K562 (cell line): ENCODE results near the gene TALDO1. TPM values are rescaled to one million over a fixed set of nuclear protein-coding genes. Genes with fewer than 3 reads are reported as not detected.

Source experiments
- ATAC-seq: fragments of 200-7000 bp; cut with Tn5 transposase; 3 replicates; pipeline ENCODE4 v1.9.1; 2020; ENCODE audit warnings: moderate library complexity
- BruUV-seq: library from RNA; stranded (reverse); fragments of 400-500 nt; replicated peaks from 2 replicates; lab custom pipeline; 2021; lab: Mats Ljungman, UMichigan
- CTCF ChIA-PET: fragments of 300-600 bp; formaldehyde crosslinking; extraction: SDS; loops from one replicate; lab custom pipeline; 2021; ENCODE audit warnings: low intra/inter-chr PET ratio; lab: Yijun Ruan, JAX
- POLR2A ChIA-PET: fragments of 300-600, 350-650 bp; sonication (Branson Sonifier 250); formaldehyde crosslinking; extraction: SDS; loops from one replicate; lab custom pipeline; 2021; ENCODE audit warnings: antibody characterized with exemption, inconsistent platforms; lab: Yijun Ruan, JAX
- DNase-seq, 4 experiments: peaks; one replicate each; pipeline versions ENCODE4 v3.0.0 to v3.0.0-alpha.2; 2011 to 2018; ENCODE audit warnings: low spot score in 3 of 4, mixed read lengths in 3 of 4; ENCODE audit errors: extremely low read depth in 1 of 4
- FAIRE-seq: peaks from 2 replicates; lab custom pipeline; 2011; peaks lifted over from hg19 to GRCh38; lab: Jason Lieb, UNC
- H2AFZ ChIP-seq: 2 replicates; pipeline ENCODE4 v1.6.0; 2011; ENCODE audit warnings: low read depth, low read length, control low read depth, inconsistent platforms
- H3K27ac ChIP-seq: fragments of 200-600 bp; 3 replicates; pipeline ENCODE4 v1.8.0; 2011; ENCODE audit warnings: low read depth, mild to moderate bottlenecking, control low read depth, inconsistent platforms, low read length, moderate library complexity, mixed read lengths; ENCODE audit errors: extremely low read depth
- H3K27me3 ChIP-seq, 2 experiments: fragments of 300-600 bp in 1 of 2; 2 replicates in 1 of 2; 3 replicates in 1 of 2; pipeline versions ENCODE4 v1.6.0 to v1.8.0; 2011; ENCODE audit warnings: inconsistent platforms in 2 of 2, low read length in 2 of 2, mild to moderate bottlenecking in 1 of 2, mixed read lengths in 1 of 2, moderate library complexity in 1 of 2; ENCODE audit not compliant: control insufficient read depth in 2 of 2, insufficient read depth in 2 of 2
- H3K36me3 ChIP-seq: fragments of 300-600 bp; 3 replicates; pipeline ENCODE4 v1.8.0; 2011; ENCODE audit warnings: mild to moderate bottlenecking, low read length, inconsistent platforms; ENCODE audit not compliant: control insufficient read depth, insufficient read depth
- H3K4me1 ChIP-seq, 2 experiments: fragments of 200-600 bp in 1 of 2; replicated peaks in 1 of 2; 2 replicates in 1 of 2; 3 replicates in 1 of 2; pipeline versions ENCODE4 v1.5.1 to v1.8.0; 2011; ENCODE audit warnings: inconsistent platforms in 2 of 2, low read length in 2 of 2, mild to moderate bottlenecking in 1 of 2, mixed read lengths in 1 of 2, moderate library complexity in 1 of 2; ENCODE audit not compliant: control insufficient read depth in 2 of 2, insufficient read depth in 2 of 2
- H3K4me2 ChIP-seq: 2 replicates; pipeline ENCODE4 v1.6.1; 2011; ENCODE audit warnings: low read length, control low read depth, inconsistent platforms, mixed read lengths; ENCODE audit not compliant: insufficient read depth
- H3K4me3 ChIP-seq: fragments of 200-600 bp; sonication (generic), shearing (Covaris generic); 2 replicates; pipeline ENCODE4 v1.5.1; 2016; ENCODE audit warnings: control low read depth, inconsistent platforms
- H3K79me2 ChIP-seq: fragments of 200-600 bp; 3 replicates; pipeline ENCODE4 v1.8.0; 2011; ENCODE audit warnings: low read length, inconsistent platforms; ENCODE audit not compliant: control insufficient read depth, insufficient read depth
- H3K9ac ChIP-seq, 2 experiments: 2 replicates each; pipeline versions ENCODE4 v1.6.0 to v1.6.1; 2011; ENCODE audit warnings: low read depth in 2 of 2, low read length in 2 of 2, control low read depth in 1 of 2, inconsistent platforms in 1 of 2, mild to moderate bottlenecking in 1 of 2, mixed read lengths in 1 of 2; ENCODE audit not compliant: insufficient read depth in 1 of 2
- H3K9me1 ChIP-seq: one replicate; pipeline ENCODE4 v1.6.0; 2011; ENCODE audit warnings: inconsistent platforms, mild to moderate bottlenecking, low read length, moderate library complexity; ENCODE audit not compliant: control insufficient read depth, insufficient read depth
- H3K9me3 ChIP-seq: replicated peaks from 2 replicates; pipeline ENCODE4 v1.5.1; 2011; ENCODE audit warnings: low read depth, low read length, inconsistent platforms; ENCODE audit not compliant: control insufficient read depth, insufficient read depth
- H4K20me1 ChIP-seq: replicated peaks from 2 replicates; pipeline ENCODE4 v1.6.1; 2011; ENCODE audit warnings: low read length, inconsistent platforms, mixed read lengths; ENCODE audit not compliant: control insufficient read depth, insufficient read depth
- DACH1 ChIP-seq: fragments of 450-650 bp; IDR thresholded peaks from 2 replicates; pipeline ENCODE4 v1.6.1; 2018; ENCODE audit not compliant: partially characterized antibody
- ERF ChIP-seq: fragments of 450-650 bp; formaldehyde crosslinking; IDR thresholded peaks from 2 replicates; pipeline ENCODE4 v1.4.0; 2020; ENCODE audit warnings: mild to moderate bottlenecking, mixed read lengths
- HMGN3 ChIP-seq: IDR thresholded peaks from 2 replicates; pipeline ENCODE4 v1.6.1; 2011; ENCODE audit warnings: borderline replicate concordance, low read depth, mild to moderate bottlenecking, mixed read lengths, low read length; ENCODE audit not compliant: insufficient read length; ENCODE audit errors: extremely low read depth
- KAT7 ChIP-seq: sonication (generic); formaldehyde crosslinking; IDR thresholded peaks from 2 replicates; pipeline ENCODE4 v1.8.0; 2022; ENCODE audit warnings: missing genetic modification reagents, mild to moderate bottlenecking, borderline replicate concordance
- L3MBTL2 ChIP-seq: fragments of 450-650 bp; IDR thresholded peaks from 2 replicates; pipeline ENCODE4 v1.6.1; 2016; ENCODE audit warnings: mild to moderate bottlenecking, moderate library complexity
- POLR2G ChIP-seq: fragments of 200-400 bp; formaldehyde crosslinking; IDR thresholded peaks from 2 replicates; pipeline ENCODE4 v1.6.1; 2017; ENCODE audit warnings: low read depth, mild to moderate bottlenecking, antibody characterized with exemption, low read length, moderate library complexity
- POLR3A ChIP-seq: IDR thresholded peaks from 2 replicates; pipeline ENCODE4 v1.6.1; 2011; ENCODE audit warnings: borderline replicate concordance, mild to moderate bottlenecking, moderate library complexity; ENCODE audit not compliant: insufficient read length, insufficient read depth; ENCODE audit errors: extremely low read depth
- RBFOX2 ChIP-seq: fragments of 200-400 bp; formaldehyde crosslinking; IDR thresholded peaks from 2 replicates; pipeline ENCODE4 v1.6.1; 2017; ENCODE audit warnings: low read depth, mild to moderate bottlenecking, low read length, moderate library complexity
- WGBS: fragments of 100-300 bp; shearing (Covaris generic); methylation state at CpG from one replicate; pipeline ENCODE4 v1.1.6; 2016; ENCODE audit warnings: low coverage, mixed read lengths; ENCODE audit not compliant: insufficient coverage; ENCODE audit errors: missing lambda C conversion rate; 5-methylcytosine and 5-hydroxymethylcytosine counted together
- in situ Hi-C: fragments of 300-500 bp; cut with MboI; formaldehyde crosslinking; loops from 4 replicates; pipeline ENCODE4 v1.15.0; 2018; ENCODE audit warnings: inconsistent platforms, mixed read lengths
- intact Hi-C: fragments of 100-400 bp; cut with micrococcal nuclease; formaldehyde crosslinking; loops from 2 replicates; pipeline ENCODE4 v1.14.2; 2022
- polyA plus RNA-seq, 8 experiments: library from polyadenylated mRNA; depleted of rRNA in 4 of 8; stranded (reverse) in 5 of 8; unstranded in 3 of 8; fragments of >200 nt; fragmentation: Nextera tagmentation in 2 of 8; fragmentation: Illumina TruSeq in 1 of 8; extraction: Ambion mirVana in 2 of 8; extraction: Trizol in 1 of 8; gene quantifications; 2 replicates each; pipeline versions ENCODE4 v1.2.1 to v1.2.3, GENCODE V29; 2011 to 2014; ENCODE audit warnings: inconsistent platforms in 1 of 8, missing spikeins in 1 of 8
- total RNA-seq, 7 experiments: library from RNA; depleted of rRNA in 6 of 7; stranded (reverse); fragments of >200 nt in 6 of 7; fragmentation: Illumina TruSeq in 2 of 7; extraction: Trizol in 2 of 7; gene quantifications; 2 replicates each; pipeline versions ENCODE4 v1.2.1 to v1.2.3, GENCODE V29; 2011 to 2021; ENCODE audit warnings: low replicate concordance in 1 of 7

Gene TALDO1
- total and polyA plus RNA-seq, 9 of the 15 experiments (the other 6 are each of a cell fraction or from before 2014, with no cell fraction given): 260 to 541 (median 441) TPM

- peaks cover 9 to 75% of the 10 kb centered on the region in 2 experiments; a peak in 3 of 5 replicates for H3K4me1 ChIP-seq
- no TSS peak for BruUV-seq
- H3K9me3 ChIP-seq: no peaks in the 10 kb centered on the region; the same call in 1 of the 2 replicates
- DNase-seq (no peak), FAIRE-seq (no peak), ATAC-seq (no peak)
- 94% methylated on average over 27 of the region's 34 CpGs for WGBS
- ChIA-PET CTCF (no interaction called here), POLR2A (interaction anchor here (0.6 to 0.9 kb wide), 3 partner anchors 9 to 300 kb away, joined by 3 read pairs; no protein-coding TSS in a partner anchor)
- H3K27ac ChIP-seq: no peak overlapping the region
- no peaks in the 10 kb centered on the region for H3K27me3 ChIP-seq
- no peak overlapping the region for H2AFZ ChIP-seq
- no peak overlapping the region for H3K4me3 ChIP-seq
- intact Hi-C loops (no loop called here), in situ Hi-C loops (no loop called here)
- TF ChIP-seq RBFOX2: peak; percentile 33
- TF ChIP-seq DACH1: no peak
- TF ChIP-seq POLR2G: peak; percentile 59
- TF ChIP-seq L3MBTL2: no peak
- TF ChIP-seq POLR3A: no peak
- no peak for TF ChIP-seq ERF
- no peak for TF ChIP-seq KAT7 (CRISPR knock-in tag)
- no peak for TF ChIP-seq HMGN3
- peaks cover 62% of the 10 kb centered on the region for H3K36me3 ChIP-seq
- H4K20me1 ChIP-seq: peaks cover 28% of the 10 kb centered on the region
- peak overlapping the region in 1 of 2 experiments; percentile 65; a peak in 2 of 4 replicates for H3K9ac ChIP-seq
- H3K9me1 ChIP-seq: peaks cover 6% of the 10 kb centered on the region
- H3K79me2 ChIP-seq: peaks cover 68% of the 10 kb centered on the region
- no peak overlapping the region for H3K4me2 ChIP-seq
These were observed 25.4 kb downstream of the TALDO1 start for GRCh38 chr11:772429-773390.
